VCaP (cell line): ENCODE measurements around the gene SUFU.

Source experiments
- H3K27ac ChIP-seq: fragments of 450-650 bp; 2 replicates; pipeline ENCODE4 v1.5.1; 2017
- TF ChIP-seq, protein P1 (sequence below): fragments of 450-650 bp; conservative IDR thresholded peaks from 2 replicates; pipeline ENCODE4 v1.5.1; 2017; ENCODE audit warnings: mild to moderate bottlenecking, moderate library complexity

Gene SUFU

DNA sequence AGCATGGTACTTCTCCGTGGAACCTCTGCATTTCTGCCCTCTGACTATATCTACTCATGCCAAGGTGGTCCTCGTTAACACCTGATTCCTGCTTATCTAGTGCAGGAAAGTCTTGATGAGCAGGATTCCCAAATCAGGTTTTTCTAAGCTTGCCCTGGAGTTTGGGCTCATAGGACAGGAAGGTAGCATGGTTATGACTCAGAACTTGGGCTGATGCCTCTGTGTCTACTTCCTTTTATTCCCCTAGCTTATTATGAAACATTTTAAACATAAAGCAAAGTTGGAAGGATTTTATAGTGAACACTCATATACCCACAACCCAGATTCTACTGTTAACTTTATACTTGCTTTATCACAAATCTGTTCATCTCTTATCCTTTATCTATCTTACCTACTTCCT lies 5.6 kb downstream of the SUFU start:
- peak overlapping the region; percentile 90 for H3K27ac ChIP-seq
- TF ChIP-seq, protein P1, sequence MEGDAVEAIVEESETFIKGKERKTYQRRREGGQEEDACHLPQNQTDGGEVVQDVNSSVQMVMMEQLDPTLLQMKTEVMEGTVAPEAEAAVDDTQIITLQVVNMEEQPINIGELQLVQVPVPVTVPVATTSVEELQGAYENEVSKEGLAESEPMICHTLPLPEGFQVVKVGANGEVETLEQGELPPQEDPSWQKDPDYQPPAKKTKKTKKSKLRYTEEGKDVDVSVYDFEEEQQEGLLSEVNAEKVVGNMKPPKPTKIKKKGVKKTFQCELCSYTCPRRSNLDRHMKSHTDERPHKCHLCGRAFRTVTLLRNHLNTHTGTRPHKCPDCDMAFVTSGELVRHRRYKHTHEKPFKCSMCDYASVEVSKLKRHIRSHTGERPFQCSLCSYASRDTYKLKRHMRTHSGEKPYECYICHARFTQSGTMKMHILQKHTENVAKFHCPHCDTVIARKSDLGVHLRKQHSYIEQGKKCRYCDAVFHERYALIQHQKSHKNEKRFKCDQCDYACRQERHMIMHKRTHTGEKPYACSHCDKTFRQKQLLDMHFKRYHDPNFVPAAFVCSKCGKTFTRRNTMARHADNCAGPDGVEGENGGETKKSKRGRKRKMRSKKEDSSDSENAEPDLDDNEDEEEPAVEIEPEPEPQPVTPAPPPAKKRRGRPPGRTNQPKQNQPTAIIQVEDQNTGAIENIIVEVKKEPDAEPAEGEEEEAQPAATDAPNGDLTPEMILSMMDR, result no peak

DNA sequence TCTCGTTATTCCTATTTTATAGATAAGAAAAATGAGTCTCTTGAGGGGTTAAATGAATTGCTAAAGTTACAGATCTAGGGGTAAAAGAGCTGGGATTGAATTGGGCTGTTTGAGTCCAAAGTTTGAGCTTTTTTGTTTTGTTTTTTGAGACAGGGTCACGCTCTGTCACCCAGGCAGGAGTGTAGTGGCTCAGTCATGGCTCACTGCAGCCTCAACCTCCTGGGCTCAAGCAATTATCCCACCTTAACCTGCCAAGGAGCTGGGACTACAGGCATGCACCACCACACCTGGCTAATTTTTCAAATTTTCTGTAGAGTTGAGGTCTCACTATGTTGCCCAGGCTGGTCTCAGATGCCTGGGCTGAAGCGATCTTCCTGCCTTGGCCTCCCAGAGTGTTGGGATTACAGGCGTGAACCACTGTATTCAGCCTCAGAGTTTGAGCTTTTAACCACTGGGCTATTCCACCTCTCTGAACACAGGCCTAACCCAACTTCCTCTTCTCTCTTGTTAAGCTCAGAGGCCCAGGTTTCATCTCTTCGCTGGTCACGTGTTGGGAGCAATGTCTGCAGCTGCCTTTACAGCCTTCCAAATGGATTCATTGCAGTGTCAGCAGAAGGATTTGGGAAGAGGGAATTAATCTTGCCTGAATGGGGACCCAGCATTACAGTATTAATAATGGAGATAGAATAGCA lies 8.0 kb downstream of the SUFU start:
- TF ChIP-seq, protein P1, result no peak
- peak overlapping the region; percentile 90 for H3K27ac ChIP-seq

DNA sequence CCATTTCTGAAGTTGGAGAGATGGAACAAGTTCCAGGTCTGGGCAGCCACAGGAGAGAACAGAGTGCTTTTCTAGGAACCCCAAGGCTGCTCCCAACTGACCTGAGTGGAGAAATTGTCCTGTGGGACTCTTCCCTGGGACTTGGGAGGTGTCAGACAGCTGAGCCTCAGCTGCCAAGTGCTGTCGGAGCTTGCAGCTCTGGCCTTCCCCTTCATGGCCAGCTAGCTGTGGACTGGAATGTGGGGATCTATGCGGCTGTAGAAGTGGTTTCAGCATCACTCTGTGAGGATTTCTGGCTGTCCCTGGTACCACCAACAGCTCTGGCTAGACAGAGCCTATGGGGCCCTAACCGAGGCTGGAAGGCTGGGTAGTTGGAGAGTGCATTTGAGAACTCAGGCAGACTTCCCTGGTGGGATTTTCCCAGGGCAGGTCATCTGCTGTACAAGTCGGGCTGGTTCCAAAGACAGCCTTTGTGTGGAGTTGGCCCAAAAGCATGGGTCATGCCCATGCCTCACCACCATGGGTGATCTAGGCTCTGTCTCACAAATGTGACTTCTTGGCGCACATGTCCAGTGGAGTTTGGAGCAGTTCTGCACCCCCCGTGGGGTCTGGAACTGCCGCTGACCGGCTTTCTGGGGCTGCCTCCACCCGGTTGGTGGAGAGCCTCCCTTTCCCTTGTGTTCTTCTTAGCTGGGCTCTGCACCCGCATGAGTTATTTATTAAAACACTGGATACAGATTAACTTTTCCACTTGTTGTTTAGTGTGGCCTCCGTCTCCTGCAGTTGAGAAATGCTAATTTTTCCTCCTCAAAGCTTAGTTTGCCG lies 10.9 kb downstream of the SUFU start:
- no peak overlapping the region; the same call in 1 of the 2 replicates for H3K27ac ChIP-seq
- TF ChIP-seq, protein P1, result no peak

DNA sequence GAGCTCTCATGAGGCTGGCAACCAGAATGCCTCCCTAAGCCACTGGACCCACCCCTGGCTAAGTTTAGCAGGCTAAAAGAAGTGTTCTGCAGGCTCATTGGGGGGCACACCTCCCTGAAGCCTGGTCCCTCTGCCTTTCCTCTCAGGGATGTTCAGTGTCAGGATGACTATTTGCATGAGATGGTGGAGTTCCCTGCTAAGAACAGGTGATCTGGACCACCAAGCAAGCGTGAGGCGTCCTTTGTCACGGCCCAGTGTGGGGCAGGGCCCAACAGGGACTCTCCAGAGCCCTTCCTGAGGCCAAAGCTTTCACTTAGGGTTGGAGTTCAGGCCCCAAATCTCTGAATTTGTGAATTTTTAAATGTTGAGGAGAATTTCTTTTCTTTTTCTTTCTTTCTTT lies 12.0 kb downstream of the SUFU start:
- TF ChIP-seq, protein P1, result no peak
- H3K27ac ChIP-seq, result no peak overlapping the region

DNA sequence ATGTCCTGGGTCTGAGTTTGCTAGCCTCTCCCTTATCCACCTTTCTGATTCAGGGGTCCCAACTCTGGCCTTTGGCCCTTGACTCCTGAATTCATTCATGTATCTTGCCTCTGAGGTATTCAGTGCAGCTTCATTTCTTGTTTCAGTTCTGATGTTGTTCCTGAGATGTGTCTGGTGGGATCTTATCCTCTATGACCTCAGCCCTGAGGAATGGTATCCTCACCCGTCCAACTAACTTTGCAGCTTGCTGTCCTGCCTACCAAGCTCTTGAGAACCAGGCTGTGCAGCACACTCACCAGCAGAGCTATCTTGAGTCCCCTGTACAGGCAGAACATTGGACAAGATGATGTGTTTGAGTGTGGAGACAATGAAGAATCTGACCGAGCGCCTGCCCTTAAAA lies 13.8 kb downstream of the SUFU start:
- no peak overlapping the region for H3K27ac ChIP-seq
- TF ChIP-seq, protein P1, result no peak

DNA sequence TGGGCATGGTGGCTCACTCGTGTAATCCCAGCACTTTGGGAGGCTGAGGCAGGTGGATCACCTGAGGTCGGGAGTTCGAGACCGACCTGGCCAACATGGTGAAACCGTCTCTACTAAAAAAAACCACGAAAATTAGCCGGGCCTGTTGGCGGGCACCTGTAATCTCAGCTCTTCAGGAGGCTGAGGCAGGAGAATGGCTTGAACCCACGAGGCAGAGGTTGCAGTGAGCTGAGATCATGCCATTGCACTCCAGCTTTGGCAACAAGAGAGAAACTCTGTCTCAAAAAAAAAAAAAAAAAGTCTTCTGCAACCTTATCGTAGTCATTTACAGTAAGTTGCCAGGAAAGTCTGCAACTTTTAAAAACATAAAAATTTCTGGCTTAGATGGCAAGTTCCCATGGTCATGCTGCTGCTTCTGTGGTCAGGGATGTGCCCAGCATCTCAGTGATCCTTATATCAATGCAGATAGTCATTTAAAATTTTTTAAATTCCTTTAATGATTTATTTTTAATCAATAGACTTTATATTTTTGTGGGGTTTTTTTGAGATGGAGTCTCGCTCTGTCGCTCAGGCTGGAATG lies 15.6 kb downstream of the SUFU start:
- no peak overlapping the region for H3K27ac ChIP-seq
- TF ChIP-seq, protein P1, result no peak

DNA sequence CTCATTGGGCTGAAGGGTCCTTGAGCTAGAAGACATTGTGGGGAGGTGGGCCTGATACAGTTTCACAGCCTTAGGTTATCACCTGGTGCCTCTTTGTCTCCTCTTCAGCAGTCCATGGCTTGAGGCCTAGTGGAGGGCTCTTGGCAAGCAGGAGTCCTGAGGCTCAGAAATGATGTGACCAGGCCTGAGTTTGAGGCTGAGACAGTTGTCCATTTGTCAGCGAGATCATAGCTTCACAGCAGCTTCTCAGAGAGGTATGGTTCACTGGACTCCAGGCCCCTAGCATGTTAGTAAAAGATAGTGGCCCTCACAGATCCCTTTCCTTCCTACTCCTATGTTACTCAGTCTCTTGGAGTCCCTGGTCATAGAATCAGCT lies 19.1 kb downstream of the SUFU start:
- TF ChIP-seq, protein P1, result no peak
- H3K27ac ChIP-seq, result no peak overlapping the region
